Caco-2 (cell line): ENCODE measurements around the gene NXPH4. TPM values are rescaled to one million over a fixed set of nuclear protein-coding genes. Genes with fewer than 3 reads are reported as not detected.

Experiments
- BruUV-seq: library from RNA; stranded (reverse); fragments of 400-500 nt; replicated peaks from 2 replicates; lab custom pipeline; 2021; lab: Mats Ljungman, UMichigan
- CTCF ChIA-PET: fragments of 300-600 bp; sonication (Branson Sonifier 250); formaldehyde crosslinking; loops from one replicate; lab custom pipeline; 2022; ENCODE audit warnings: antibody characterized with exemption; lab: Charles Lee
- POLR2A ChIA-PET: fragments of 300-600 bp; sonication (Branson Sonifier 250); formaldehyde crosslinking; loops from one replicate; lab custom pipeline; 2022; ENCODE audit warnings: antibody characterized with exemption; lab: Charles Lee
- DNase-seq, 2 experiments: peaks; one replicate each; pipeline versions ENCODE4 v3.0.0 to v3.0.0-alpha.2; 2020 to 2022
- H3K27me3 ChIP-seq: replicated peaks from 2 replicates; pipeline ENCODE4 v1.6.0; 2011; ENCODE audit warnings: low read length; ENCODE audit not compliant: control insufficient read depth, insufficient read depth
- H3K36me3 ChIP-seq: 2 replicates; pipeline ENCODE4 v1.5.1; 2011; ENCODE audit warnings: low read length; ENCODE audit not compliant: control insufficient read depth, insufficient read depth
- H3K4me1 ChIP-seq: fragments of 250-450 bp; sonication (Bioruptor Pico); 2 replicates; pipeline ENCODE4 v1.5.1; 2020; ENCODE audit warnings: mild to moderate bottlenecking
- H3K4me3 ChIP-seq: 2 replicates; pipeline ENCODE4 v1.5.1; 2011; ENCODE audit warnings: low read depth, mild to moderate bottlenecking, control low read depth, low read length
- H3K9me3 ChIP-seq: fragments of 250-450 bp; sonication (Bioruptor Pico); 2 replicates; pipeline ENCODE4 v1.5.1; 2020; ENCODE audit warnings: mild to moderate bottlenecking, moderate library complexity
- H3K27ac Mint-ChIP-seq: one replicate; pipeline ENCODE4 v1.8.0; 2022; ENCODE audit warnings: mixed read lengths; ENCODE audit not compliant: unreplicated experiment
- H3K27me3 Mint-ChIP-seq: one replicate; pipeline ENCODE4 v1.8.0; 2022; ENCODE audit warnings: mixed read lengths; ENCODE audit not compliant: insufficient read depth, unreplicated experiment
- H3K36me3 Mint-ChIP-seq: one replicate; pipeline ENCODE4 v1.8.0; 2022; ENCODE audit warnings: mild to moderate bottlenecking, mixed read lengths; ENCODE audit not compliant: insufficient read depth, unreplicated experiment
- H3K4me1 Mint-ChIP-seq: one replicate; pipeline ENCODE4 v1.8.0; 2022; ENCODE audit warnings: low read depth, mixed read lengths; ENCODE audit not compliant: unreplicated experiment
- H3K4me3 Mint-ChIP-seq: one replicate; pipeline ENCODE4 v1.8.0; 2022; ENCODE audit warnings: mild to moderate bottlenecking, moderate library complexity, mixed read lengths; ENCODE audit not compliant: unreplicated experiment
- H3K9me3 Mint-ChIP-seq: one replicate; pipeline ENCODE4 v1.8.0; 2022; ENCODE audit warnings: mixed read lengths; ENCODE audit not compliant: unreplicated experiment
- intact Hi-C: fragments of 100-400 bp; cut with micrococcal nuclease; formaldehyde crosslinking; loops from one replicate; pipeline ENCODE4 v1.10.0; 2022; ENCODE audit not compliant: unreplicated experiment
- total RNA-seq: library from RNA; stranded (reverse); gene quantifications from 2 replicates; pipeline ENCODE4 v1.2.3, GENCODE V29; 2022
- TF ChIP-seq, protein P1 (sequence below), 2 experiments: fragments of 200-600 bp in 1 of 2; IDR thresholded peaks; 1 replicate in 1 of 2; 2 replicates in 1 of 2; pipeline versions ENCODE4 v1.5.1 to v1.8.0; 2011 to 2022; ENCODE audit warnings: antibody characterized with exemption in 1 of 2, control low read depth in 1 of 2, inconsistent platforms in 1 of 2, low read depth in 1 of 2, low read length in 1 of 2, mild to moderate bottlenecking in 1 of 2, moderate library complexity in 1 of 2; ENCODE audit not compliant: insufficient read depth in 1 of 2, severe bottlenecking in 1 of 2, unreplicated experiment in 1 of 2

Gene NXPH4
- total RNA-seq, 1 experiment from 2014 or later, result 10.0 TPM

DNA sequence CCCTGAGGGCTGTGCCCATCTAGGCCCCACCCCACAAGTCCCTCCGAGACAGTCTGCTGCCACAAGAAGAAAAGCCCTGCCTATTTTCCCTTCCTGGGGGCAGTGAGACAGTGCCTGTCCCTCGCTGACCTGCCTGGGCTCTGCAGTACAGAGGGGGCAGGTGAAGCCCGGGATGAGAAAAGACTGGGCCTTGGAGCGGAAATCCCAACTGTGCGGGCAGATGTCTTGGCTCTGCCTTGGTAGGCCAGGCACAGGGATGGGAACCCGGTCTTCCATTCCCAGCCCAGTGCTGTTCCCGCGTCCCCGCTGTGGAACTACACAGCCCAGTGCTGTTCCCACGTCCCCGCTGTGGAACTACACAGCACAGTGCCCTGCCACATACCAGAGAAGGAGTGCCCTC, 12.8 kb upstream of the NXPH4 start:
- ChIA-PET POLR2A (no interaction called here), CTCF (no interaction called here)
- H3K4me1 ChIP-seq, result no peaks in the 10 kb centered on the region
- H3K27me3 ChIP-seq, result no peaks in the 10 kb centered on the region
- Mint-ChIP-seq H3K4me1 (no peaks in the 10 kb centered on the region), H3K9me3 (no peaks in the 10 kb centered on the region), H3K36me3 (peaks cover 30% of the 10 kb centered on the region), H3K4me3 (no peak overlapping the region), H3K27ac (no peak overlapping the region), H3K27me3 (no peaks in the 10 kb centered on the region)
- TF ChIP-seq, protein P1, sequence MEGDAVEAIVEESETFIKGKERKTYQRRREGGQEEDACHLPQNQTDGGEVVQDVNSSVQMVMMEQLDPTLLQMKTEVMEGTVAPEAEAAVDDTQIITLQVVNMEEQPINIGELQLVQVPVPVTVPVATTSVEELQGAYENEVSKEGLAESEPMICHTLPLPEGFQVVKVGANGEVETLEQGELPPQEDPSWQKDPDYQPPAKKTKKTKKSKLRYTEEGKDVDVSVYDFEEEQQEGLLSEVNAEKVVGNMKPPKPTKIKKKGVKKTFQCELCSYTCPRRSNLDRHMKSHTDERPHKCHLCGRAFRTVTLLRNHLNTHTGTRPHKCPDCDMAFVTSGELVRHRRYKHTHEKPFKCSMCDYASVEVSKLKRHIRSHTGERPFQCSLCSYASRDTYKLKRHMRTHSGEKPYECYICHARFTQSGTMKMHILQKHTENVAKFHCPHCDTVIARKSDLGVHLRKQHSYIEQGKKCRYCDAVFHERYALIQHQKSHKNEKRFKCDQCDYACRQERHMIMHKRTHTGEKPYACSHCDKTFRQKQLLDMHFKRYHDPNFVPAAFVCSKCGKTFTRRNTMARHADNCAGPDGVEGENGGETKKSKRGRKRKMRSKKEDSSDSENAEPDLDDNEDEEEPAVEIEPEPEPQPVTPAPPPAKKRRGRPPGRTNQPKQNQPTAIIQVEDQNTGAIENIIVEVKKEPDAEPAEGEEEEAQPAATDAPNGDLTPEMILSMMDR (IDR thresholded peaks at IDR 0.05; ENCODE audit: insufficient read depth in 1 of 2, low read depth in 1 of 2, low read length in 1 of 2, severe bottlenecking in 1 of 2, unreplicated experiment in 1 of 2), result no peak
- H3K9me3 ChIP-seq, result no peaks in the 10 kb centered on the region
- no TSS peak for BruUV-seq
- intact Hi-C loops, result no loop called here
- no peak overlapping the region for H3K4me3 ChIP-seq
- DNase-seq, result no peak
- H3K36me3 ChIP-seq, result peaks cover 1% of the 10 kb centered on the region; the same call in 1 of the 2 replicates

DNA sequence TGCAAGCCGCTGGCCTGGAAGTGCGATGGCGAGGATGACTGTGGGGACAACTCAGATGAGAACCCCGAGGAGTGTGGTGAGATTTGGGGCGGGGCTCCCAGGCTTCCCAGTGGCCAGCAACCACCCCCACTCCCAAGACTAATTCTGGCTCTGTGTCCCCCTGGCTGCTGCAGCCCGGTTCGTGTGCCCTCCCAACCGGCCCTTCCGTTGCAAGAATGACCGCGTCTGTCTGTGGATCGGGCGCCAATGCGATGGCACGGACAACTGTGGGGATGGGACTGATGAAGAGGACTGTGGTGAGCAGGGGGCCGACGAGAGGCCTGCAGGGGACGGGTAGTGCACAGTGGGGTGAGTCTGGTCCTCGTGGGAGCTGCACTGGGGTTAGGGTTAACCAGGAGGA, 12.1 kb upstream of the NXPH4 start:
- Histone ChIP-seq H3K4me1 (no peaks in the 10 kb centered on the region), H3K4me3 (no peak overlapping the region), H3K36me3 (peaks cover 1% of the 10 kb centered on the region; the same call in 1 of the 2 replicates), H3K9me3 (no peaks in the 10 kb centered on the region), H3K27me3 (no peaks in the 10 kb centered on the region)
- no peak overlapping the region for H3K27ac Mint-ChIP-seq
- no peaks in the 10 kb centered on the region for H3K4me1 Mint-ChIP-seq
- TF ChIP-seq, protein P1 (IDR thresholded peaks at IDR 0.05; ENCODE audit: insufficient read depth in 1 of 2, low read depth in 1 of 2, low read length in 1 of 2, severe bottlenecking in 1 of 2, unreplicated experiment in 1 of 2), result no peak
- no peaks in the 10 kb centered on the region for H3K27me3 Mint-ChIP-seq
- no peak overlapping the region for H3K4me3 Mint-ChIP-seq
- DNase-seq, result no peak
- POLR2A ChIA-PET, result no interaction called here
- CTCF ChIA-PET, result no interaction called here
- BruUV-seq, result no TSS peak
- H3K9me3 Mint-ChIP-seq, result no peaks in the 10 kb centered on the region
- H3K36me3 Mint-ChIP-seq, result peaks cover 32% of the 10 kb centered on the region
- intact Hi-C loops, result no loop called here

DNA sequence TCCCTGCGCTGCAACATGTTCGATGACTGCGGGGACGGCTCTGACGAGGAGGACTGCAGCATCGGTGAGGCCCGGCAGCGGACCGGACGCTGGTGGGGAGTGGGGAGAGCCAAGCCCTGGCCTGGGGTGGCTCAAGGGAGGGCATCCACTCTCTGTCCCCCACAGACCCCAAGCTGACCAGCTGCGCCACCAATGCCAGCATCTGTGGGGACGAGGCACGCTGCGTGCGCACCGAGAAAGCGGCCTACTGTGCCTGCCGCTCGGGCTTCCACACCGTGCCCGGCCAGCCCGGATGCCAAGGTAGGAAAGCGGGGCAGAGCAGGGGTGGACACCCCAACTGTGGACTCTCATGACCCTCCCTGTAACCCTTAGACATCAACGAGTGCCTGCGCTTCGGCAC, 11.4 kb upstream of the NXPH4 start:
- peaks cover 1% of the 10 kb centered on the region for H3K36me3 ChIP-seq
- intact Hi-C loops, result no loop called here

More for the DNA sequence above, 11.4 kb upstream of the NXPH4 start:
- TF ChIP-seq, protein P1 (IDR thresholded peaks at IDR 0.05; ENCODE audit: insufficient read depth in 1 of 2, low read depth in 1 of 2, low read length in 1 of 2, severe bottlenecking in 1 of 2, unreplicated experiment in 1 of 2), result no peak
- ChIA-PET CTCF (no interaction called here), POLR2A (no interaction called here)
- Histone ChIP-seq H3K4me3 (no peak overlapping the region), H3K9me3 (no peaks in the 10 kb centered on the region), H3K27me3 (no peaks in the 10 kb centered on the region), H3K4me1 (no peaks in the 10 kb centered on the region)
- H3K4me3 Mint-ChIP-seq, result no peak overlapping the region
- no TSS peak for BruUV-seq
- H3K4me1 Mint-ChIP-seq, result no peaks in the 10 kb centered on the region
- no peaks in the 10 kb centered on the region for H3K9me3 Mint-ChIP-seq
- H3K36me3 Mint-ChIP-seq, result peaks cover 34% of the 10 kb centered on the region
- no peak for DNase-seq
- H3K27ac Mint-ChIP-seq, result no peak overlapping the region
- H3K27me3 Mint-ChIP-seq, result no peaks in the 10 kb centered on the region
